ENCODE data around the gene TFG.

TFG gene

DNA sequence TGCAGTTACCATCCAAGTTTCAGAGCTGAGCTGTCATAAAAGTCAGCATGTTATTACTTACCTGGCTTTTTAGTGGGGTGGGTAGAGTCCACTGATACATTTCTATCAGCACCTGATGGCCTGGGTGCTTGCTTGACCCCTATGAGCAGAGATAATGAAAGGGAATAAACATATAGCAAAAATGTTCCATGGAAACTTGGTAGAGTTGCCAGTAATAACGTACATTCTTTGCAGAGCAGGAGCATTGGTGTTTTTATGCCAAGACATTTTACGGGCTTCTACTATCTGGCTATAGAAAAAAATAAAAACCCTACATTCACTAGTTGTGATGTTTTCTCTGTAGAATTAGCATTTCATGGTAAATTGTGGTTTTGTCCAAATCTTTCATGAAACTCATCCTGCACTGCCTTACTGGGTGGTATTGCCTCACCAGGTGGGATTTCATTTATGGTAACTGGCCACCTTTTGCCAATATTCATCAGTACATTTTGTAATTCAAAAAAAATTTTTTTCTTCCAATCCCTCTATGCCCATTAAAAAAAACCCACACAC is 70.9 kb downstream of the TFG start:
- TF ChIP-seq SPI1 (IDR thresholded peaks at IDR 0.05; ENCODE audit: borderline replicate concordance, low read depth), result no peak
- TF ChIP-seq POLR2AphosphoS5 (IDR thresholded peaks at IDR 0.05; ENCODE audit: low read depth), result no peak
- no peak for TF ChIP-seq GABPA (IDR thresholded peaks at IDR 0.05; ENCODE audit: low read depth)
- TF ChIP-seq, protein P1, sequence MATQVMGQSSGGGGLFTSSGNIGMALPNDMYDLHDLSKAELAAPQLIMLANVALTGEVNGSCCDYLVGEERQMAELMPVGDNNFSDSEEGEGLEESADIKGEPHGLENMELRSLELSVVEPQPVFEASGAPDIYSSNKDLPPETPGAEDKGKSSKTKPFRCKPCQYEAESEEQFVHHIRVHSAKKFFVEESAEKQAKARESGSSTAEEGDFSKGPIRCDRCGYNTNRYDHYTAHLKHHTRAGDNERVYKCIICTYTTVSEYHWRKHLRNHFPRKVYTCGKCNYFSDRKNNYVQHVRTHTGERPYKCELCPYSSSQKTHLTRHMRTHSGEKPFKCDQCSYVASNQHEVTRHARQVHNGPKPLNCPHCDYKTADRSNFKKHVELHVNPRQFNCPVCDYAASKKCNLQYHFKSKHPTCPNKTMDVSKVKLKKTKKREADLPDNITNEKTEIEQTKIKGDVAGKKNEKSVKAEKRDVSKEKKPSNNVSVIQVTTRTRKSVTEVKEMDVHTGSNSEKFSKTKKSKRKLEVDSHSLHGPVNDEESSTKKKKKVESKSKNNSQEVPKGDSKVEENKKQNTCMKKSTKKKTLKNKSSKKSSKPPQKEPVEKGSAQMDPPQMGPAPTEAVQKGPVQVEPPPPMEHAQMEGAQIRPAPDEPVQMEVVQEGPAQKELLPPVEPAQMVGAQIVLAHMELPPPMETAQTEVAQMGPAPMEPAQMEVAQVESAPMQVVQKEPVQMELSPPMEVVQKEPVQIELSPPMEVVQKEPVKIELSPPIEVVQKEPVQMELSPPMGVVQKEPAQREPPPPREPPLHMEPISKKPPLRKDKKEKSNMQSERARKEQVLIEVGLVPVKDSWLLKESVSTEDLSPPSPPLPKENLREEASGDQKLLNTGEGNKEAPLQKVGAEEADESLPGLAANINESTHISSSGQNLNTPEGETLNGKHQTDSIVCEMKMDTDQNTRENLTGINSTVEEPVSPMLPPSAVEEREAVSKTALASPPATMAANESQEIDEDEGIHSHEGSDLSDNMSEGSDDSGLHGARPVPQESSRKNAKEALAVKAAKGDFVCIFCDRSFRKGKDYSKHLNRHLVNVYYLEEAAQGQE (IDR thresholded peaks at IDR 0.05; ENCODE audit: insufficient replicate concordance, low read depth), result no peak
- TF ChIP-seq, protein P2, sequence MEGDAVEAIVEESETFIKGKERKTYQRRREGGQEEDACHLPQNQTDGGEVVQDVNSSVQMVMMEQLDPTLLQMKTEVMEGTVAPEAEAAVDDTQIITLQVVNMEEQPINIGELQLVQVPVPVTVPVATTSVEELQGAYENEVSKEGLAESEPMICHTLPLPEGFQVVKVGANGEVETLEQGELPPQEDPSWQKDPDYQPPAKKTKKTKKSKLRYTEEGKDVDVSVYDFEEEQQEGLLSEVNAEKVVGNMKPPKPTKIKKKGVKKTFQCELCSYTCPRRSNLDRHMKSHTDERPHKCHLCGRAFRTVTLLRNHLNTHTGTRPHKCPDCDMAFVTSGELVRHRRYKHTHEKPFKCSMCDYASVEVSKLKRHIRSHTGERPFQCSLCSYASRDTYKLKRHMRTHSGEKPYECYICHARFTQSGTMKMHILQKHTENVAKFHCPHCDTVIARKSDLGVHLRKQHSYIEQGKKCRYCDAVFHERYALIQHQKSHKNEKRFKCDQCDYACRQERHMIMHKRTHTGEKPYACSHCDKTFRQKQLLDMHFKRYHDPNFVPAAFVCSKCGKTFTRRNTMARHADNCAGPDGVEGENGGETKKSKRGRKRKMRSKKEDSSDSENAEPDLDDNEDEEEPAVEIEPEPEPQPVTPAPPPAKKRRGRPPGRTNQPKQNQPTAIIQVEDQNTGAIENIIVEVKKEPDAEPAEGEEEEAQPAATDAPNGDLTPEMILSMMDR (IDR thresholded peaks at IDR 0.05; ENCODE audit: insufficient read depth, low read length), result no peak
- no peak overlapping the region for H3K4me3 ChIP-seq (replicated peaks; ENCODE audit: insufficient read depth, low read length)
- DNase-seq (ENCODE audit: low read depth in 1 of 2, low spot score in 1 of 2), result no peak
- H3K27me3 ChIP-seq (ENCODE audit: insufficient read depth, poor library complexity, severe bottlenecking), result no peaks in the 10 kb centered on the region
- H3K27ac ChIP-seq (replicated peaks), result no peak overlapping the region

DNA sequence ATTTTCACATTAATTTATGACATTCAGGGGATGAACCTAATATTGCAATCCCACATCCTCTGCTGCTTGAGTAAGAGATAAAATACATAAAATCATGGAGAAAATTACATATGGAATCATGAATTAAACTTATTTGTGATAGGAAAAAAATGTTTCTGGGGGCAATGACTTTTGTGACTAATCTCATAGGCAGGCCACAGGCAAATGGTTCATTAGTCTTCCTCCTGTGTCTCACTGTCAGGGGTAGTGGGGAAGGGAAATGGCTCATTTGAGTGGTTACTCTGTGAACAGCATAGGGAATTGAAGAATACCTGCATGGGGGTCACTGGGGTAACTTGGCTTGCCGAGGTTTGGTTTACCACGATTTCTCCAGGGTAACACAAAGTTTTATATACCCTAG is 72.0 kb downstream of the TFG start:
- no peaks in the 10 kb centered on the region for H3K27me3 ChIP-seq (ENCODE audit: insufficient read depth, poor library complexity, severe bottlenecking)
- TF ChIP-seq SPI1 (IDR thresholded peaks at IDR 0.05; ENCODE audit: borderline replicate concordance, low read depth) (no peak), POLR2AphosphoS5 (IDR thresholded peaks at IDR 0.05; ENCODE audit: low read depth) (no peak), GABPA (IDR thresholded peaks at IDR 0.05; ENCODE audit: low read depth) (no peak)
- TF ChIP-seq, protein P1 (IDR thresholded peaks at IDR 0.05; ENCODE audit: insufficient replicate concordance, low read depth), result no peak
- TF ChIP-seq, protein P2 (IDR thresholded peaks at IDR 0.05; ENCODE audit: insufficient read depth, low read length), result no peak
- no peak overlapping the region for H3K4me3 ChIP-seq (replicated peaks; ENCODE audit: insufficient read depth, low read length)
- DNase-seq (ENCODE audit: low read depth in 1 of 2, low spot score in 1 of 2), result no peak
- H3K27ac ChIP-seq (replicated peaks), result no peak overlapping the region

DNA sequence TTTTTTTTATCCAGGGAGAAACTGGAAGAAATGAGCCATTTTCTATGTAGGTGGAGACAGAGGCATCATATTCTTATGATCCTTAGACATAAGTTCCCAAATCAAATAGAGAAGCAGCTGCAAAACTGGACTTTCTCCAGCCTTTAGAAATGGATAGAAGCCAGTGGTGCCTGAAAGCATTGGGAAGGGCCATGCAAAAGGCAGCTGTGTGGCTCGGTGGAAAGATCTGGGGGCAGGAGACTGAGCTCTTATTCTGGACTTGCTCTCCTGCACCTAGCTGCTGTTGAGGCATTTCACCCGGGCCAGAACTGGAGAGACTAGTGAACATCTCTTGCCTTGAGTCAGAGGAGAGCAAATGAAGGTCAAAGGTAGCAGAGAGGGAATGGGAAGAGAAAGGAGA is 73.1 kb downstream of the TFG start:
- Histone ChIP-seq H3K27me3 (ENCODE audit: insufficient read depth, poor library complexity, severe bottlenecking) (no peaks in the 10 kb centered on the region), H3K4me3 (replicated peaks; ENCODE audit: insufficient read depth, low read length) (no peak overlapping the region), H3K27ac (replicated peaks) (no peak overlapping the region)
- TF ChIP-seq, protein P1 (IDR thresholded peaks at IDR 0.05; ENCODE audit: insufficient replicate concordance, low read depth), result no peak
- TF ChIP-seq POLR2AphosphoS5 (IDR thresholded peaks at IDR 0.05; ENCODE audit: low read depth) (no peak), GABPA (IDR thresholded peaks at IDR 0.05; ENCODE audit: low read depth) (no peak), SPI1 (IDR thresholded peaks at IDR 0.05; ENCODE audit: borderline replicate concordance, low read depth) (no peak)
- TF ChIP-seq, protein P2 (IDR thresholded peaks at IDR 0.05; ENCODE audit: insufficient read depth, low read length), result no peak
- DNase-seq (ENCODE audit: low read depth in 1 of 2, low spot score in 1 of 2), result no peak
